H1 (cell line): ENCODE results near the gene UGT1A1. TPM values are rescaled to one million over a fixed set of nuclear protein-coding genes. Genes with fewer than 3 reads are reported as not detected.

ENCODE experiments used
- CTCF ChIA-PET: fragments of 300-600 bp; sonication (Branson Sonifier 250); formaldehyde crosslinking; loops from one replicate; lab custom pipeline; 2021; ENCODE audit not compliant: partially characterized antibody; lab: Charles Lee
- POLR2A ChIA-PET: fragments of 300-600 bp; sonication (Branson Sonifier 250); formaldehyde crosslinking; loops from one replicate; lab custom pipeline; 2021; ENCODE audit warnings: inconsistent platforms; ENCODE audit not compliant: partially characterized antibody; lab: Charles Lee
- DNase-seq, 2 experiments: peaks; one replicate each; pipeline versions ENCODE4 v3.0.0 to v3.0.0-alpha.2; 2010 to 2022; ENCODE audit warnings: low spot score in 2 of 2, low read depth in 1 of 2, mixed read lengths in 1 of 2
- FAIRE-seq: peaks from 2 replicates; lab custom pipeline; 2011; peaks lifted over from hg19 to GRCh38; lab: Jason Lieb, UNC
- H2AFZ ChIP-seq: 2 replicates; pipeline ENCODE4 v1.8.1; 2012; ENCODE audit warnings: low read length, inconsistent platforms
- H2AK5ac ChIP-seq: 2 replicates; pipeline ENCODE4 v1.6.1; 2013; ENCODE audit warnings: low read depth, low read length
- H2BK120ac ChIP-seq: replicated peaks from 2 replicates; pipeline ENCODE3; 2013; ENCODE audit warnings: low read depth, low read length, inconsistent platforms
- H2BK12ac ChIP-seq: 2 replicates; pipeline ENCODE4 v1.6.1; 2013; ENCODE audit warnings: low read depth, low read length
- H2BK15ac ChIP-seq: 2 replicates; pipeline ENCODE4 v1.6.1; 2013; ENCODE audit warnings: low read length
- H2BK20ac ChIP-seq: 2 replicates; pipeline ENCODE4 v1.6.1; 2013; ENCODE audit warnings: low read length
- H2BK5ac ChIP-seq: 2 replicates; pipeline ENCODE4 v1.6.1; 2013; ENCODE audit warnings: low read depth, low read length
- H3K14ac ChIP-seq: 2 replicates; pipeline ENCODE4 v1.6.1; 2013; ENCODE audit warnings: inconsistent platforms; ENCODE audit not compliant: insufficient read length
- H3K18ac ChIP-seq: 2 replicates; pipeline ENCODE4 v1.6.1; 2013; ENCODE audit warnings: low read length; ENCODE audit errors: extremely low read depth
- H3K23ac ChIP-seq: 2 replicates; pipeline ENCODE4 v1.6.1; 2013; ENCODE audit warnings: inconsistent platforms; ENCODE audit not compliant: insufficient read length
- H3K23me2 ChIP-seq: 2 replicates; pipeline ENCODE4 v1.6.1; 2013; ENCODE audit warnings: low read depth, low read length
- H3K27ac ChIP-seq: 2 replicates; pipeline ENCODE4 v1.6.1; 2011; ENCODE audit warnings: low read depth, low read length, inconsistent platforms
- H3K27me3 ChIP-seq, 4 experiments: replicated peaks in 1 of 4; 1 replicate in 1 of 4; 2 replicates in 3 of 4; pipeline versions ENCODE4 v1.6.1 to v1.8.1; 2011 to 2013; ENCODE audit warnings: low read length in 3 of 4, mild to moderate bottlenecking in 3 of 4, inconsistent platforms in 2 of 4, mixed read lengths in 2 of 4, moderate library complexity in 1 of 4; ENCODE audit not compliant: control insufficient read depth in 3 of 4, insufficient read depth in 3 of 4; ENCODE audit errors: extremely low read depth in 1 of 4
- H3K36me3 ChIP-seq, 4 experiments: 2 replicates each; pipeline versions ENCODE4 v1.6.1 to v1.8.1; 2011 to 2013; ENCODE audit warnings: mild to moderate bottlenecking in 4 of 4, low read length in 3 of 4, moderate library complexity in 2 of 4, control low read depth in 1 of 4, inconsistent platforms in 1 of 4; ENCODE audit not compliant: insufficient read depth in 4 of 4, control insufficient read depth in 2 of 4
- H3K4ac ChIP-seq: replicated peaks from 2 replicates; pipeline ENCODE3; 2013; ENCODE audit warnings: low read length, low read depth, mixed read lengths, inconsistent platforms; ENCODE audit not compliant: insufficient read length
- H3K4me1 ChIP-seq, 4 experiments: replicated peaks in 1 of 4; 1 replicate in 1 of 4; 2 replicates in 3 of 4; pipeline versions ENCODE4 v1.6.1 to v1.8.1; 2011 to 2013; ENCODE audit warnings: low read length in 3 of 4, inconsistent platforms in 2 of 4, mixed read lengths in 1 of 4; ENCODE audit not compliant: insufficient read depth in 4 of 4, control insufficient read depth in 3 of 4
- H3K4me2 ChIP-seq, 2 experiments: 2 replicates each; pipeline versions ENCODE4 v1.6.1 to v1.8.1; 2011 to 2013; ENCODE audit warnings: low read depth in 2 of 2, low read length in 2 of 2, control low read depth in 1 of 2, inconsistent platforms in 1 of 2, mild to moderate bottlenecking in 1 of 2; ENCODE audit not compliant: insufficient read depth in 1 of 2
- H3K4me3 ChIP-seq, 4 experiments: fragments of 200-600, 300-600 bp in 1 of 4; sonication (generic), shearing (Covaris generic), sonication (Bioruptor Twin) in 1 of 4; 2 replicates each; pipeline versions ENCODE4 v1.5.1 to v1.8.1; 2011 to 2016; ENCODE audit warnings: low read length in 4 of 4, low read depth in 3 of 4, control low read depth in 2 of 4, inconsistent platforms in 2 of 4, mild to moderate bottlenecking in 2 of 4, mixed read lengths in 1 of 4, moderate library complexity in 1 of 4; ENCODE audit not compliant: insufficient read depth in 2 of 4; ENCODE audit errors: extremely low read depth in 1 of 4
- H3K56ac ChIP-seq: replicated peaks from 2 replicates; pipeline ENCODE3; 2013; ENCODE audit warnings: low read depth, mild to moderate bottlenecking, mixed read lengths, low read length, inconsistent platforms; ENCODE audit not compliant: insufficient read length
- H3K79me1 ChIP-seq: 2 replicates; pipeline ENCODE4 v1.6.1; 2013; ENCODE audit warnings: low read depth, low read length, control low read depth
- H3K79me2 ChIP-seq, 2 experiments: 2 replicates each; pipeline versions ENCODE4 v1.6.1 to v1.8.1; 2012 to 2013; ENCODE audit warnings: low read length in 2 of 2, mild to moderate bottlenecking in 2 of 2, inconsistent platforms in 1 of 2; ENCODE audit not compliant: insufficient read depth in 2 of 2, control insufficient read depth in 1 of 2
- H3K9ac ChIP-seq, 4 experiments: replicated peaks in 1 of 4; 1 replicate in 1 of 4; 2 replicates in 3 of 4; pipeline versions ENCODE4 v1.6.1 to v1.8.1; 2011 to 2013; ENCODE audit warnings: low read depth in 3 of 4, low read length in 3 of 4, control low read depth in 2 of 4, mild to moderate bottlenecking in 2 of 4, moderate library complexity in 2 of 4, inconsistent platforms in 1 of 4; ENCODE audit errors: extremely low read depth in 1 of 4
- H3K9me3 ChIP-seq, 2 experiments: 2 replicates each; pipeline versions ENCODE4 v1.6.1 to v1.8.1; 2012 to 2013; ENCODE audit warnings: mild to moderate bottlenecking in 2 of 2, moderate library complexity in 2 of 2, control low read depth in 1 of 2, inconsistent platforms in 1 of 2, low read depth in 1 of 2, low read length in 1 of 2, mixed read lengths in 1 of 2; ENCODE audit not compliant: insufficient read depth in 2 of 2
- H4K20me1 ChIP-seq, 2 experiments: replicated peaks in 1 of 2; 2 replicates each; pipeline versions ENCODE3 to v1.8.1; 2011 to 2013; ENCODE audit warnings: inconsistent platforms in 2 of 2, low read length in 2 of 2, mild to moderate bottlenecking in 1 of 2; ENCODE audit not compliant: insufficient read depth in 2 of 2, control insufficient read depth in 1 of 2
- H4K5ac ChIP-seq: 2 replicates; pipeline ENCODE4 v1.6.1; 2013; ENCODE audit warnings: low read length, low read depth, mixed read lengths, inconsistent platforms; ENCODE audit not compliant: insufficient read length
- H4K8ac ChIP-seq: 2 replicates; pipeline ENCODE4 v1.8.0; 2013; ENCODE audit warnings: mild to moderate bottlenecking, moderate library complexity, low read length, inconsistent platforms; ENCODE audit not compliant: insufficient read depth; ENCODE audit errors: extremely low read depth
- H4K91ac ChIP-seq: replicated peaks from 2 replicates; pipeline ENCODE3; 2013; ENCODE audit warnings: low read length, mixed read lengths, inconsistent platforms; ENCODE audit not compliant: insufficient read length
- CBX5 ChIP-seq: fragments of 300-800, 300-1000 bp; sonication (generic); IDR thresholded peaks from 2 replicates; pipeline ENCODE4 v1.7.1; 2016; ENCODE audit warnings: antibody characterized with exemption, low read length, low read depth
- CTBP2 ChIP-seq: IDR thresholded peaks from 2 replicates; pipeline ENCODE4 v1.7.0; 2011; ENCODE audit warnings: borderline replicate concordance, mild to moderate bottlenecking, moderate library complexity, mixed read lengths, low read length; ENCODE audit not compliant: insufficient read depth, insufficient read length
- USF2 ChIP-seq: IDR thresholded peaks from 2 replicates; pipeline ENCODE4 v1.6.1; 2011; ENCODE audit warnings: low read length, improper control_type of control experiment
- WGBS, 2 experiments: shearing (Covaris generic) in 1 of 2; methylation state at CpG; one replicate each; pipeline versions ENCODE4 v1.1.6 to v1.1.7; 2013 to 2015; ENCODE audit warnings: low lambda C conversion rate in 2 of 2, mixed read lengths in 2 of 2, inconsistent platforms in 1 of 2, low coverage in 1 of 2, missing lambda C conversion rate in 1 of 2; ENCODE audit not compliant: insufficient replicate concordance in 2 of 2, insufficient coverage in 1 of 2, insufficient read length in 1 of 2; ENCODE audit errors: extremely low coverage in 1 of 2, missing lambda C conversion rate in 1 of 2; 5-methylcytosine and 5-hydroxymethylcytosine counted together
- polyA plus RNA-seq, 7 experiments: library from polyadenylated mRNA; depleted of rRNA in 3 of 7; stranded (reverse) in 5 of 7; unstranded in 2 of 7; fragments of >200 nt in 5 of 7; fragments of 200-250 nt in 2 of 7; gene quantifications; 1 replicate in 5 of 7; 2 replicates in 1 of 7; 4 replicates in 1 of 7; pipeline versions ENCODE4 v1.2.1 to v1.2.3, GENCODE V29; 2011 to 2013; ENCODE audit warnings: missing spikeins in 2 of 7, mixed read lengths in 2 of 7
- total RNA-seq: library from RNA; stranded (reverse); fragmentation: NEBNext Ultra II Directional; extraction: Animal tissue kit (Norgen Biotek cat#: 25700); gene quantifications from 2 replicates; pipeline ENCODE4 v1.2.1, GENCODE V29; 2021

UGT1A1 gene
- total and polyA plus RNA-seq, 2 of the 8 experiments (the other 6 are each of a cell fraction or from before 2014, with no cell fraction given) = not detected

GRCh38 chr2:233813236-233814055 is 53.4 kb downstream of the UGT1A1 start:
- no peak overlapping the region for H3K56ac ChIP-seq
- no peak overlapping the region for H3K14ac ChIP-seq
- CTCF ChIA-PET = interaction anchor here (1.0 kb wide), 2 partner anchors 20 to 849 kb away, joined by 4 read pairs; no protein-coding TSS in a partner anchor
- FAIRE-seq = no peak
- no peak overlapping the region for H3K4me2 ChIP-seq
- POLR2A ChIA-PET = no interaction called here
- WGBS, 2 experiments = 93% methylated on average over 3 of the region's 3 CpGs; no CpG with 5 or more reads in 1 of the 2 experiments
- no peaks in the 10 kb centered on the region for H3K36me3 ChIP-seq
- H3K18ac ChIP-seq = no peak overlapping the region
- no peak overlapping the region for H2BK15ac ChIP-seq
- no peak overlapping the region for H4K5ac ChIP-seq
- H3K9ac ChIP-seq = no peak overlapping the region
- no peak for TF ChIP-seq CTBP2
- TF ChIP-seq CBX5 = no peak
- TF ChIP-seq USF2 = no peak
- H4K20me1 ChIP-seq = no peaks in the 10 kb centered on the region
- no peaks in the 10 kb centered on the region for H3K79me2 ChIP-seq
- no peak for DNase-seq
- no peak overlapping the region for H2AFZ ChIP-seq
- H3K4me1 ChIP-seq = no peaks in the 10 kb centered on the region
- H2BK20ac ChIP-seq = no peak overlapping the region
- H3K9me3 ChIP-seq = no peaks in the 10 kb centered on the region
- no peak overlapping the region for H2BK120ac ChIP-seq
- no peak overlapping the region for H3K4ac ChIP-seq
- no peak overlapping the region for H3K4me3 ChIP-seq
- no peaks in the 10 kb centered on the region for H3K27me3 ChIP-seq
- H2AK5ac ChIP-seq = no peak overlapping the region
- H2BK5ac ChIP-seq = no peak overlapping the region
- H3K23me2 ChIP-seq = no peaks in the 10 kb centered on the region
- no peak overlapping the region for H3K23ac ChIP-seq
- peak overlapping the region; percentile 76 for H4K8ac ChIP-seq
- H3K27ac ChIP-seq = no peak overlapping the region
- H4K91ac ChIP-seq = no peak overlapping the region
- no peak overlapping the region for H2BK12ac ChIP-seq
- no peaks in the 10 kb centered on the region for H3K79me1 ChIP-seq
